ENCODE data around the gene SIGMAR1.
A peak's percentile ranks its signal among the peaks of the same experiment; 100 is the strongest.

The SIGMAR1 gene

DNA sequence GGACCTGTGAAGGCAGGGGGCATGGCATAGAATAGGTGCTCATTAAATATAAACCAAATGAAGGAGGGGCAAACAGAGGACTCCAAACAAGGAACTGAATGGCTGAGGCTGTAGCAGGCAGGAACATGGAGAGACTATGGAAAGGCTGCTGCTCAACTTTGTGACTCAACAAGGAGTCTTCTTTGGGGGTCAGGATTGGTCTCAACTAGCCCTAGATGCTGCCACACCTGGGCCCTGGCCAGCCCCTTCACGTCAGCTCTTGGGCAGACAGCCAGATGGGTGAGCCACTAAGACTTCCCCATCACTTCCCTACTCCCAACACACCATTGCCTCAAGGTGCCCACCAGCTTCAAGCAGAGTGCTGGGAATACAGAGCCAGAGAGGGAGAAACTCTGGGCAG, 36.7 kb downstream of the SIGMAR1 start:
- no peak for DNase-seq

DNA sequence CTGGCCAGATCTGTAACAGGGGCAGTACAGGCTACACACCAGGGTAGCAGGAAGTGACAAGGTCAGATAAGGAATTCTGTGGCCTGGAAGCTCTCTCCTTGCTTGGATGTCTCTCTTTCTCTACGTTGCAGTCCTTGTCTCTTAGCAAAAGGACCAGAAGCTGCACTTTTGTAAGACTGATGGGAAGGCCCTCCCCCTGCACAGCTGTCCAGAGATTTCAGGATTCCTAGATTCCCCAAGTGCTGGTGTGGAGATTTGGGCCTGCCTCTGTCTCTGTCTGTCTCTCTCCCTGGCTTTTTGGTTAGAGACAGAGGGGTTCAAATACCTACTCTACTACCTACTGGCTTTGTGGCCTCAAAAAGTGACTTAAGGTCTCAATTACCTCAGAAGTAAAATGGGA, 38.0 kb downstream of the SIGMAR1 start:
- DNase-seq = no peak

DNA sequence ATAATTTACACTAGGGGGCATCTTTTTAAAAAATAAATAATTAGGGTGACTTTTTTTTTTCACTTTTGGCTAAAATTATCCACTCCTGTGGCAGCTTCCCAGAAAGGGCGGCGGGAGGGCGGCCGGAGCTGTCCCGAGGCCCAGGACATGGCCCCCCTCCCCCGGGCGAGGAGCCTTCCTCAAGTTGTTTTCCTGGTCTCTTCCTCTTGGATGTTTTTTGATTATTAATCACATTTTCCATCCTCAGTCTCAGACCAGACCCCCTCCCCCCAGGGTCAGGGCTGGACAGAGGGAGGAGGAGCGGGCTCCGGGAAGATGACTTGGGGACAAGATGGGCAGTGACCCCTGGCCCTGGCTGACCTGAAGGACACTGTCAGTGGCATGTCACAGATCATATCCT, 43.4 kb downstream of the SIGMAR1 start:
- DNase-seq = no peak

DNA sequence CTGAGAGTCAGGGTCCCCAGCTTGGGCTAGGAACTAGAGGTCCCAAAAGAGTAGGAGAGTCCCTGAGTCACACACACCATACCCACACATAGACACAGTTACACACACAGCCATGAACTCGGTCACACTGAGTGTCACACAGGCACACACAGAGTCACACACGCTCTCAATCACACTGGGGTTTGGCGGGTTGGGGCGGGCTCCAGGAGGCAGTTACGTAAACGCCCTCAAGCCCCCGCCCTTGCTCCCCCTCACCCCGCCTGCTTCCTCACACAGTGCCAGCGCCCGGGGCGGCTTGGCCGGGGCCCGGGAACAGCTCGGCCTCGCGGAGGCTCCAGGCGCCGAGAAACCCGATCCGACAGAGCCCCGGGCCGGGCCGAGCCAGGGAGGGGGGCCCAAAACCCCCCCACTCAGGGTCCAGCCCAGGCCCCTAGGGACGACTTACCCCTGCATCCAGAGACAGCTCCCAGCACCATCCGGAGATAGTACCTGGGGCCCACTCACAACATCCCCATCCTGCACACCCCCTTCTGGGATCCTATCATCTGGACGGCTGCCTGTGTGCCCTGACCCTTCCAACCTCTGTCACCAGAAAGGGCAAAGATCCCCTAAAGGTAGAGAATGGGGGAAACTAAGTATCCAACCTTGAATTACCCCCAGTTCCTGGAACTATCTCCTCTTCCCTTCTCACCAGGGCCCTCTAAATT, 44.5 kb downstream of the SIGMAR1 start:
- DNase-seq = no peak

DNA sequence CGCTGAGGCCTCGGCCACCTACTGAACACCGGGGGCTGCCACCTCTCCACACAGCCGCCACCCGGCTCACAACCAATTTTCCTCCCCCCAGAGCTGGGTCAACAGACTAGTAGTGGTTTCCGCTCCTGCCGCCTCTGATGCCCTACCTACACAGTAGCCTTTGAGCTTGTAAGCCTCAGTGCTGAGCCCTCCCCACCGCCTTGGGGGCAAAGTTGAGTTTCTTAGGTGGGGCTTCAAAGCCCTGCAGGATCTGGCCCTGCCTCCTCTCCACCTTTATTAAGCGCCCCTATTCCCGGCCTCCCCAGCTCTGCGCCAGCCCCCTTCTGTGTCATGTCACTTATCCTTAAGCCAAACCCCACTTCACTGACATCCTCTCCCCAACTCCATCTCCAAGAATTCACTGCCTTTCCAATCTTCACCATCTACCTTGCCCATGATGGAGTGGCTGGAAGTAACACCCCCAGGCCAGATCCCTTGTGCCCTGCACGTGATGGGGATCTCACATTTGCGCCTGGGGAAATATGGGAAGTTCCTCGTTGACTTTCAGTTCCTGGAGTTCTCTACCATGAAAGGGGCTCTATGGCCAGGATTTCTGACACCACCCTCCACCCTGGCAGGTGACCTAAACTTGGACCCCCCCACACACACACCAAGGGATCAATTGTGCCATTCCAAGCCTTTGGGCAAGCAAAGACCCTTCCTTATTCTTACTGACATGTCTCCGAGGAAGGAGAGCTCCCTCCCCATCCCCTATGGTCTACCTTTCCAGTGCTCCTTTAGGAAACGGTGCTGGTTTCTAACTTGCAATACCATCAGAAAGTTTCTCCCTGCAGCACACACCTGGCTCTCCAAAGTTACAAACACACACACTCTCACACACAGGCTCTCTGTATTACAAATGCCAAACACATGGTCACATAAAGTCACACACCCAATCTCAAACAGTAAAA, 45.4 kb downstream of the SIGMAR1 start:
- no peak for DNase-seq

DNA sequence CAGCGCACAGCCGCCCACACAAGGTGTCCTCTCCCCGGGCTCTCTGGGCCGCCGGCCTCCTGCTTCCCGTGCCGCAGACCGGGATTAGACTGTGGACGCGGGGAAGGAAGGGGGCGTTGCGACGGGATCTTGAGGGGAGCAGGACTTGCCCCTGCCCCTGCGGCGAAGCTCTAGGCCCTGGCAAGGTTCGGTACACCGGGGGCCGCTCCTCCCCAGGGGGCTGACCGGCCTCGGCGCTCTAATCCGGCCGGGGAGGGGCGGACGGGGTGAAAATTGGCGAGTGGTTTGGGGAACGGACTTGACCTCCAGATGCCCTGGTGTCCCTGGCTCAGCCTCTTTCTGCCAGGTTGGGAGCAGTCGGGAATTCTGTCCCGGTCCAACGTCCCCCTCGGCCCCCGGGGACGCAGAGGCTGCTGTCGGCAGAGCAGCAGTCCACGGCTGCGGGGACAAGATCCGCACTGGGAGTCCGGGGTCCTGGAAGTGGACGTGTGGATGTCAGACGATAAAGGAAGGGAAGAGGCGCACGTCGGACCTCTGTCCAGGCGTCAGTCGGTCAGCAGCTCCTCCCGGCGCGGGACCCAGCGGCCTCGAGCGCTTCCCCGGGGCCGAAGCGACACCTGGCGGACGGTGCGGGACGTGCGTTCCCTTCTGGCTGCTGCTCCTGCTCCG, 46.2 kb downstream of the SIGMAR1 start:
- peak; percentile 57 for DNase-seq

DNA sequence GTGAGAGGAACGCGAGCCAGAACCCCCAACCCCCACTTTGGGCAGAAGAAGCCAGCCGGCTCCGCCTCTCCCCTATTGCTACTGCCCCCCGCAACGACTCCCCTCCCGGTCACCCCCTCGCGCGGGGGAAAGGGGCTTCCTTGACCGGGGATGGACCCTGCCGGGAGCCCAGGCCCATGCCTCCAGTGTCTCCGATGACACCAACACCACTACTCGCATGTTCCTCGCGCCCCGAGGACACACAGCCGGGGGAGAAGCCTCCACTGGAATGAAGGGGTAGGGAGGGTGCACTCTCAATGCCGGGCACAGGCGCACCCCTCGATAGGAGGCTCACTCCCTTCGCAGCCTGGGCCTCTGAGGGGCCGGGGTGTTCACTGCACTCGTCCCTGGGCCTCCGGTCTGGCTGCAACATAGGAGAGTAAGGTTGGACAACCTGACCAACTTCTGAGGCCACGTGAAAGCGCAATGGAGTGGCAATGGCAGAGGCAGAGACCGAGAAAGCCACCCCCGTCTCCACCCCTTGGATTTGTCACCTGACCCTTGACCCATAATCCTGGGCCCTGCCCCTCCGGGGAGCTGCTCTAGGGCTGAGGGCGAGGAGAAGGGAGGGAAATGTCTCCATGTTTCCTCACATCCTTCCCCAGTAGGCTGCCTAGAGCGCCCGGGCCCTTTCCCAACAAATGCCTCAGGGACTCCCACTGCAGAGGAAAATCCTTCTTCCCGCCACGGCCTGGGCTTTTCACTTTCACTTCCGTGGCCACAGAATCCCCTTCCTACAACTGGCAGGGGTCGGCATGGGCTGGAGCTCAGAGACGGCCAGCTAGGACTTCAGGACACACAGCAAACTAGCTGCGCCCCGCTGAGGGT, 47.0 kb downstream of the SIGMAR1 start:
- DNase-seq = no peak

DNA sequence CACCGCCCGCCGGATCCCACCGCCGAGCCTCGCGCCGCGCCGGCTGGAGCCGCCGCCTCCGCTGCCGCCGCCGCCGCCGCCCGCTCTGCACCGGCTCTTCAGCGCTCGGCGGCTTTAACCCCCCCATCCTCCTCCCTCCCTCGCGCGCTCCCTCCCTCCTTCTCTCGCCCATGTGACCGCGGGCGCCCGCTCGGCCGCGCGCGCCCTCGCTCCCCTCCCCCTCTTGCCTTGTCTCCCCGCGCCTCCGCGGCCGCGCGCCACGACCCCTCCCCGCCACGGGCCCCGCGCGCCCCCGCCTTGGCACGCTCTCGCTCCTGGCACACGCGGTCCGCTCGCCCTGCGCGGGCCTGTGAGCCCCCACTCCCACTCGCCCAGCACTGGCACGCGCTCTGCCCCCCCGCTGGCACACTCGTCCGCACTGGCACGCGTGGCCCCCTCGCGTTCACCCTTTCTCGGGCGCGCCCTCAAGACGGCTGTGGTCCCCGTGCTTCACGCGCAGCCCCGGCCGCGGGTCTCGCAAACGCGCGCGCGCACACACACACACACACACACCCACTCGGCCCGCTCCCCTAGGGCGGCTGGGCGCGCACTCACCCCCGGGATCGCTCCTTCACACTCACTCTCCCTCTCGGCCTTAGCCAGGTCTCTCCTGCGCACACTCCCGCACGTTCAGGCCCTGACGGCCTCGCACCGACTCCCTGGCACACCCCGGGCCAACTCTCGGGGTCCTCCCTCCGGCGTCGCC, 47.8 kb downstream of the SIGMAR1 start, which contains the start of gene CNTFR:
TSS of gene CNTFR (minus strand) at position 89 of the 745 bp plus-strand sequence. CDS start 20,743 bp downstream, outside the sequence.
- no peak for DNase-seq

DNA sequence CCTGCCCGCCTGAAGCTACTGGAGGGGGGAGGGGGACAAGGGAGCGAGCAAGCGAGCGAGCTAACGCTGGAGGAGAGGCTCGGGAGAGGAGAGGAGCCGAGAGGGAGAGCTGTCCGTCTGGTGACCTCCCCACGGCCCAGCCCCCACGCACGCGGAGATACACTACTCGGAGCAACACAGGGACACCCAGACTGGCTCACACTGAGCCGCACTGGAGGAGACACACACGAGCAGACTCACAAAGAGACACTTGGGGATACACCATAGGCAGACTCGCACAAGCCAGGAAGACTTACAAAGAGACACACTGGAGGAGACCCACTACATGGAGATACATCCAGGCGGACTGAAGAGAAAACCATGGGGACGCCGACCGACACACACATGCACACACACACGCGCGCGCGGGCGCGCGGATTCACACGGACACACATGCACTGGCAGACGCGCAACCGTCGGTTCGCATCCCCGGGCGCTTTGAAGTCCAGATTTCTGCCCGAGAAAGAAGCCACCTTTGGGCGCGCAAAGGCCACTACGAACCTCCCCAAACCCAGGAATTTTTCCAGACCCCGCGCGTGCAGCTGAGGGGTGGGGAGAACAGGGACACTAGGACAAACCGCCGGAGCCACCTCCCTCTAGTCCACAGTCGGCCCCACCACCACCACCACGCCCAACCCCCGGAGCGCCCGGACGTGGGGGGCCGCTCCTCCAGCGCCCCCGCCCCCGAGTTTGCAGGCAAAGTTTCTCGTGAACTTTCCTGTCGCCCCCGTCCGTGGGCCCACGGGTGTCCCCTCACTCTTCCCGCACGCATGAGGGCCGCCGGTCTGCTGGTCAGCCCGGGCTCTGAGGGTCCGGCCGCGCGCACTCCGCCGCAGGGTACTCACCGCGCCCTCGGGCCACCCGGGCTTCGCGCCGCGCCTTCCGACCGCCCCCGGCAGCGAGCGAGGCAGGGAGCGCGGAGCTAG, 48.6 kb downstream of the SIGMAR1 start:
- DNase-seq = no peak

DNA sequence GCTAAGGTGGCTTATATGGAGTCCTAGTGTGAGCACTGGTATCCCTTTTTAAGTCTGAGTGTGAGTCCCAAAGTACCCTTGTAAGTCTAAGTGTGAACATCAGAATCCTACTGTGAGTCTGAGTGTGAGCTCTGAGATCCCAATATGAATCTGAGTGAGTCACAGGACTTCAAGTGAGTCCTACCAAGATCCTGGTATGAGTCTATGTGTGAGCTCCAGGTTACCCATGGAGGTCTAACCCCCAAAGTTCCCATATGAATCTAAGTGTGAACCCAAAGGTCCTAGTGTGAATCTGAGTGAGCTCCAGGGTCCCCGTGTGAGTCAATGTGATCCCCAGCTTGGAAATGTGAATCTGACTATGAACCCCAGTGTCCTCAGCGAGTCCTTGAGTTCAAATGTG, 50.3 kb downstream of the SIGMAR1 start:
- DNase-seq = no peak

DNA sequence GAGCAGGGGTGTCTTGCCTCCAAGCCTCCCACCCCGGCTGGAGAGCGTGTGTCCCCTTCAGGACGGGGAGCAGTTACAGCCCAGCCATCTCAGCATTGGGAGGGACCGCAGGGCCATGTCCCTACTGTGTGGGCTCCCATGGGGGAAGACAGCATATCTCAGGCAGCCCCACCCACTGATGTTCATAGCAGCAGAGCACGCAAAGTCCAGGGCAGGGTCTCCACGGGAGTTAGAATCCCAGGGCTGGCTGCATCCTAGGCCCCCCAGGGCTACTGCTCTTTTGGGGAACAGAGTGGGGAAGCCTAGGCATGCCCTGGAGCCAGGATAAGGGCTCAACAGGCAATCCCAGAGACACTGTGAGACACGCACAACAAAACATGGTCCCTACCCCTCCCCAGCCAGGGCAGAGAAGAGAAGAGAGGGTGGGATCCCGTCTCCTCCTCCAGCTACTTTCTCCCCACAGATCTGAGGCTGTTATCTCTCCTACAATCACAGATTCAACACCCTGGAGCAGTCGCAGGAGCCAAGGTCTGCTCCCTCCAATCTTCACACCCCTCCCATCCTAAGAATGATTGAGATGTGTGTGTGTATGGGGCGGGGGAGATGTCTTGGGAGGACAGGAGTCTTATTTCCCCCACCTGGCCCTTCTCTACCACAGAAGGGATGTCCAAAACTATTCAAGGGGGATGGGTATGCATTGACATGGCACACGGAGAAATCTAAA, 51.5 kb downstream of the SIGMAR1 start:
- no peak for DNase-seq

DNA sequence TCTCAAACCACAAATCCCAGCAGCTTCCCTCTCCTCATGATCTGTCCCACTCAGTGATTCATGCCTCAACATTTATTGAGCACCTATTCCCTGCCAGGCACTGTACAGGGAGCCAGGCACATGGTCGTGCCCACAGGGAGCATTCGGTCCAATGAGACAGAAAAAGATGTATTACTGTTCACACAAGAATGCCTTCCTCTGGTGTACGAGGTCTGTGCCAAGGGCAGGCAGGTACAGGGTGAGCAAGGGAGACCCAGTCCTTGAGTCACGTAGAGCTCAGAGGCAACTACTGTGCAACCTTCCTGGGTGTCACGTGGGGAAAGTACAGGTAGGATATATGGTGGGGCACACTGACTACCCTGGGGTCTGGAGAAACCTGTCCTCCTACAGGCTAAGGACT, 52.6 kb downstream of the SIGMAR1 start:
- DNase-seq = no peak
